GM10847 (cell line): ENCODE data around the gene JAM2.

Source experiments
- POLR2A ChIP-seq: IDR thresholded peaks from 2 replicates; pipeline ENCODE4 v1.6.1; 2011; ENCODE audit not compliant: insufficient read length; ENCODE audit errors: extremely low read depth

The JAM2 gene

DNA sequence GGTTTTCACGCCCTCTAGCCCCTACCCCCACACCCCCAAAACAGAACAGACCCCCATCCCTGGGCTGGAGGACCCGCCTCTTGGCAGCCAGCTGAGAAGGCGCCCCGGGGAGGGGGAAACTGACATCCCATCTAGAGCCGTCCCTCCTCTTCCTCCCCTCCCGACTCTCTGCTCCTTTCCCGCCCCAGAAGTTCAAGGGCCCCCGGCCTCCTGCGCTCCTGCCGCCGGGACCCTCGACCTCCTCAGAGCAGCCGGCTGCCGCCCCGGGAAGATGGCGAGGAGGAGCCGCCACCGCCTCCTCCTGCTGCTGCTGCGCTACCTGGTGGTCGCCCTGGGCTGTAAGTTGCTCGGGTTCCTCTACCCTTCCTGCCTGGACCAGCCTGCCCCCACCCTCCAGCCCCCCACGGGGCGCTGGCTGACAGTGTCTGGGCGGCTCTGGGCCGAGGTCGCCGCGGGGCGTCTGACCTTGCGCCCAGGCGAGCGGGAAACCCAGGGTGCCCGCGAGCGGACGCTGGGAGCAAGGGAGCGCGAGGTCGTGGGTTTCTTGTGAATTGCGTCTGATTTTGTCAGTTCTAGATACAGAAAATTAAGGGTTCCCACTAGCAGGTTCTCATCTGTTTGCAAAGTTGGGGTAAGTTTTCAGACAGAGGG is 618 bp downstream of the JAM2 start:
- no peak for TF ChIP-seq POLR2A

DNA sequence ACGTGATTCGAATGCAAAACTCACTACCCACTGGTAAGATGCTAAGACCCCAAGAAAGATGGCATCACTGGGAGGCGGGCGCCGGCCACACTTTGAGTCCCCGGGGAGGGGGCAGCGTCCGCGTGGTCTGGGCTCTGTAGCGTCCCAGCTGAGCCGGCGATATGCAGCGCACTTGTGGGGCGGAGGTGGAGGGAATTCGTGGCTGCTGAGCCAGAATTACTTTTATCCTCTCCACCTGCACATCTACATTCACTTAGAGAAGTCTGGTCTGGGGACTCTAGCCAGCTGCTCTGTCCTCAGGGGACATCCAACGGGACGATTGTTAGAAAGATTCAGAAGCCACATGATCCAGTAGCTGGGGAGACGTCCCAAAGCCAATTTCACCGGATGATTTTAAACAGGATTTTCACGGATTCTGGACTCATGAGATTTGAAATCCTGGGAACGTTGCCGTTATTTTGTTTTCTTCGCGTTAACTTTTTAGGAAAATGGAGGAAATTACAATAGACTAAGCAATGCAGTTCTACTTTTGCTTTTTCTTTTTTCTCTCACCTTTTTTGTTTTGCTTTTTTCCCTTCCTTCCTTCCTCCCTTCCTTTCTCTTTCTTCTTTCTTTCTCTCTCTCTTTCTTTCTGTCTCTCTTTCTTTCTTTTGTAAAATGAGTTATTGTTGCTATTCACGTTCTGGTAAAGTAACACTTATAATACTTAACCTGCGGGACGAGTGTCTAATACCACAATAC is 1.3 kb downstream of the JAM2 start:
- TF ChIP-seq POLR2A: no peak

DNA sequence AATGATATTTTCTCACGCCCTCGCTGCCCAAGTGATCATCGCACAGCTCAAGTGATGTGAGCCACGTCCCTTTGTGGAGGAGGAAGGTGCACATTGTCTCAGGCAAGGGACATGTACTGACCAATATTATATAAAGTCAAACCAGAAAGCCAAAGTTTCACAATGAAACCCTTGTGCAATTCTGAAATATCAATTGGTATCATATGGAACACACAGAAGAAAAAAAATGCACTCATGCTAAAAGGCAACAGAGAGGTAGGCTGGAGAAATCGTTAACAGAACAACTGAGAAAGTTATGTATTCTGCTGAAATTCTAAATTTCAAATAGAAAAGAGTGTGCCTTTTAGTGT is 1.9 kb downstream of the JAM2 start:
- no peak for TF ChIP-seq POLR2A

DNA sequence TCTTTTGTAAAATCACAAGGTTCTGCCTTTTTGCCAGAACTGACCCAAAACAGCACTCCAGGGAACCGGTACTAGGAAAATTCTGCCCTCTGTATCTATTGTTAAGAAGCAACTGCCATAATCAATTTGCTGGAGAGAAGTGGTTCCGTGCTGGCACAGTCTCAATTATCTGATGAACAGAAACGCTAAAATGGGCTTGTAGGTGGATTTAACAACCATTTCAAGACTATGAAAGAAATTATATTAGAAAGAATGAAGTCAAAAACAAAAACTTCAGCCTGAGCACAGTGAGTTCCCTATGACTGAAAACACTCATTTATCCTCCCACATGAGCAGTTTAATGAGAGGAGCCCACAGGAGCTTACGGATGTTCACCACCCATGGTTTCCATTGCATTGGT is 4.4 kb downstream of the JAM2 start:
- no peak for TF ChIP-seq POLR2A

DNA sequence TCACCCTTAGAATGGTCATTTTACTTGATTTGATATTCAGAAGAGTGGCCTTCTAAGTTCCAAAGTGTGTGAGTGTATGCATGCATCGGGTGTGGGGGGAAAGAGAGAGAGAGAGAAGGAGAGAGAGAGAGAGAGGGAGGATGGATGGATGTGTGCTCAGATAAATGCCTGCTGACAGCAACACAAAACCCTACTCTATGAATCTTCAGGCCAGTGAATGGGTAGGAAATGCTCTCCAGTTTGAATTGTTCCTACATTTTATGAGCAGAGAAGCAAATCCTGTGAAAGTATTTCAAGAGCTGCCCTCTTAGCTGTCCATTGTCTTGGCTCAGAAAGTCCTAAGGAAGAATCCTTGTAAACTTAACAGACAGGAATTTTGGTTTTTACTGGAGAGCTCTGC is 7.4 kb downstream of the JAM2 start:
- TF ChIP-seq POLR2A: no peak

DNA sequence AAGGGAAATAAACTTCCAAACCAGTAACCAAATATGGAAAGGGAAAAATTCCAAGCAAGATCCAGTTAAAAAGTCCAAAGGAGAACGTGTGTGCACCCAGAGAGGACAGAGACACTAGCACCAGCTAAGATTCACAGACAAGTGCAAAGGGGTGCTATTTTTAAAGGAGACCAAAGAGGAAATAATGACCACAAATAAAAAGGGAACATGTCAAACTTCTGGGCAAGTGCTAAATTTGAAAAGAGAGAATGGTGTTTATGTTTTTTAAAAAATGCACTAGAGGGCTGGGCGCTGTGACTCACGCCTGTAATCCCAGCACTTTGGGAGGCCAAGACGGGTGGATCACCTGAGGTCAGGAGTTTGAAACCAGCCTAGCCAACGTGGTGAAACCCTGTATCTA is 8.6 kb downstream of the JAM2 start:
- TF ChIP-seq POLR2A: no peak

DNA sequence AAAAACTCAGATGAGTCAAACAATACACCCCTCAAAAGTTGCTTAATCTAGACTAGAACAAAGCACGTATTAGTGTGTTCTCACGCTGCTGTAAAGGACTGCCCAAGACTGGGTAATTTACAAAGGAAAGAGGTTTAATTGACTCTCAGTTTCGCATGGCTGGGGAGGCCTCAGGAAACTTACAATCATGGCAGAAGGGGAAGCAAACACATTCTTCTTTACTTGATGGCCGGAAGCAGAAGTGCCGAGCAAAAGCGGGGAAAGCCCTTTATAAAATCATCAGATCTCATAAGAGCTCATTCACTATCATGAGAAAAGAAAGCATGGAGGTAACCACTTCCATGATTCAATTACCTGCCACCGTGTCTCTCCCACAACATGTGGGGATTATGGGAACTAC is 10.1 kb downstream of the JAM2 start:
- TF ChIP-seq POLR2A: no peak

DNA sequence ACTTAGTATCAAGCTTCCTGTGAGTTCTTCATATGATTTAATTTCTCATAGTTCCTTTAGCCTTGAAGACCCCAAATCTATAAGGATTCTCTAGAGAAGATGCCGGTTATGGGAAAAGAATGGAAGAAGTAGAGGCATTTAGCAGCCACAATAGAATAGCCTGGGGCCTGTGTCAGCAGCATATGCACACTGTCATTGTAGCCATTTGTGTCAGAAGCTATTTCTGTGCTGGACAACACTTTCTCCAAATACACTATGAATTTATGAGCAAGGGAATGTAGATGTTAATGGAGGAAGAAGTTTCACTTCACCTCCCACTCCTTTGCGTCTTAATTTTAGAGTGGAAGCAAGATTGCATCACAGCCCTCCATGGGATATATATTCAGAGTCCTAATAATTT is 17.4 kb downstream of the JAM2 start:
- TF ChIP-seq POLR2A: no peak

DNA sequence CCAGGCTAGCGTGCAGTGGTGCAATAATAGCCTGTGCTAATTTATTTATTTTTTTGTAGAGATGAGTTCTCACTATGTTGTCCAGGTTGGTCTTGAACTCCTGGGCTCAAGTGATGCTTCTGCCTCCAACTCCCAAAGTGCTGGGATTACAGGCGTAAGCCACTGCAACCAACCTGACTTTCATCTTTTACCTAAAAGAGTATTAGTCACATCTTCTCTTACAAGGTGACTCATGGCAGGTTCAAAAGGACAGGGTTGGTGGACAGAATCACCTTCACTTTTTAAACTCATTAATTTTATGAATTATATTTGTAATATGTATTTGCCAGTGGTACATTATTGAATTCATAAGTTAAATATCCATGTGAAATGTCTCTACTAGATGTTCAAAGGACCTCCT is 18.1 kb downstream of the JAM2 start:
- no peak for TF ChIP-seq POLR2A

DNA sequence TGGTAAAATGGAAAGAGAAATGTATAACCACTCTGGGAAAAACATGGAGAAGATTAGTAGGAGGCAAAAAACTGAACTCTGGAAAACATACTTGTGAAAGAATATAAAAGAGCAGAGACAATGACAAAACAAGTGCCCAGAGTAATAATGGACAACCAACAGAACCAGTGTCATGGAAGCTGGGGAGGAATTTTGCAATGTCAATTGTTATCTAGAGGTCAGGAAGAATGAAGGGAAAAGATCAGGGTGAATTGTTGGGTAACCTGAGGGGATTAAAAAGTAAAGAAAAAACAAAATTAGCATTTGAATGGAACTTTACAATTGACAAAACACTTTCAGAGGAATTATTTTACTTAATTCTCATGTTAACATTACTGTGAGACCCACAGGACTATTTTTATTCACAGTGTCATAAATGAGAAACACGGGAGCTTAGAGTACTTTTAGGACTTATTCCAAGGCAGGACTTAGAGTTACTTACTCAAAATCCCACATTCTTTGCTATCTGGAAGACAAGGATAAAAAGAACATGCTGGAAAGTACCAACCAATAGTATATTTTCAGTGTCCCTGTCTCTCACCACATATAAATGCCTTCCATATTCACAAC is 19.5 kb downstream of the JAM2 start:
- no peak for TF ChIP-seq POLR2A

DNA sequence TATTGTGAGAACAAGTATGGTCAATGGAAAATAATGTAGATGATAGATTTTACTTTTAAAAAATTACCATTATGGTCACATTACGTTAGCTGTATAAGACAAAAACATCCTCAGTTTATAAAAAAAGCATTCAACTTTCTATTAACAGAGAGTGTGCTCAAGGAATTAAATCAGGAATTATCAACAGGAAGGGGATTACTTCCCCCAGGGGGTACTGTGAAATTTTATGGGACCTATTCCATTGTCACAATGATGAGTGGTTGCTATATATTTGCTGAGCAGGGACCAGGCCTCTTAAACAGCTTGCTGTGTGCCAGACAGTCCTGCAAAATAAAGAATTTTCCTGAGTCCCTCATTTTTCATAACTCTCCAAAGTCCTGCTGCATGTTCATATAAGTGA is 21.2 kb downstream of the JAM2 start:
- TF ChIP-seq POLR2A: no peak

DNA sequence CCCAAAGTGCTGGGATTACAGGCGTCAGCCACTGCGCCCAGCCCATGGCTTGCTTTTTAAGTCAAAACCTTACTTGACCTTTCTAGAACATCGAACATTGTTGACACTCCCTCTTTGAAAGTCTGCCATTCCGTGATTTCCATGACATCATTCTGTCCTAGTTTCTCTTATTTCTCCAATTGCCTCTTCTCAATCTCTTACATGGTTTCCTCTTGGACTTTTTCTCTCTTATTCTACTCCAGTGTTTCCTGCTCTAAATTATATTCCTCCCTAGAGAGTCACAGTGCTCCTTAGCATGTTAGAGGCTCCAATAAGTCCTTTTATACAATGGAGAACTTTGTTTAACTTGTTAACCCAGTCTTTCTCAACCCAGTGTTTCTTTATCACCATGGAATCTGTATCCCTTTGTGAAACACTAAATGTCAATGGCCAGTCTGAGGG is 25.5 kb downstream of the JAM2 start:
- TF ChIP-seq POLR2A: no peak

DNA sequence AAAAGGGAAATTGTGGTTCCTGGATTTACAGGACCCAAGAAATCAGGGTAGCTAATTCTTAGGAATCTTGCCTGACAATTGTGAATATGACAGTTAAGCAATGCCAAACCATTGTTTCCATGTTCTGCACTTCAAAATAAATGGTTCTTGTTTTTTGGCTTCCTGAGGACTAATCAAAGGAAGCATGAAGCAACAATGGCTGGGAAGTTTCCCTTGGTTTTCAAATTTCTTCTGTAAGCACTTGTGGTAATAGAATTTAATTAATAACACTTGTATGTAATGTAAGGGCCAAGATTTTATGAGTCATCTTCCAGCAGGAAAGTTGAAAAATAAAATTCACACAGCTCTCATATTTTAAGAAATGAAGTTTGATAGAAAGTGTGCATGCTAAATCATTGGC is 31.7 kb downstream of the JAM2 start:
- TF ChIP-seq POLR2A: no peak

DNA sequence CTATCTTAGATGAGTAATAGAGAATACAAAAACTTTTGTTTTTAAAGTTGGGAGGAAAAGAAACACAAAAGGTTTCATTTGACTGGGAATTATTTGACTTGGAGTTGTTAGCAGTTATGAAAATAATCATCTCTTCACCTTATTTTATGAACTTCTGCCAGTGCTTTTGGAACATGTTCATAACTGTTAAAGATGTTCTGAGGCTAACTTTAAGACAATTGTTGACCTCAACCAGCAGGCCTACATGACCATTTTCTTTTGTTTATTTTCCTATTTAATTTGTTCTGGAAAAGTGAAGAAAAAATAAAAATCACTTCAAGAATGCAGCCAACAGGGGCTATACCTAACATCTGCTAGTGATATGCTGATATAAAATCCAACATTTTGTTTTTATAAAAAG is 37.4 kb downstream of the JAM2 start:
- no peak for TF ChIP-seq POLR2A

DNA sequence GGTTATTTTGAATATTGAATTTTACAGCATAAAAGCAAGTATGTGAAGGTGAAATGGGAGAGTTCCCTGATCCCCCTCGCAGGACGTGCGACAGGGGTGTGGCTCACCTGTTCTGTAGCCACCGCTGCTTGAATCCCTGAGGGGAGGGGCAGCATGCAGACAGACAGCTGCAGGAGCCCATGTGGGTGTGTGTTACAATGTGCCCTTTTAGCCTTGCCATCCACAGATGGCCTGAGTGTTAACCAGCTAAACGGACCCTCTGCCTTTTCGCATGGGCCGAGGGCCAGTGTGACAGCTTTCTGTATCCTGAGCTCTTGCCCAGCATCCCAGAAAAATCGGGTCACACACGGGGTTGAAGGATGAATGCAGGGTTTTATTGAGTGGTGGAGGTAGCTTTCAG is 43.3 kb downstream of the JAM2 start:
- no peak for TF ChIP-seq POLR2A

DNA sequence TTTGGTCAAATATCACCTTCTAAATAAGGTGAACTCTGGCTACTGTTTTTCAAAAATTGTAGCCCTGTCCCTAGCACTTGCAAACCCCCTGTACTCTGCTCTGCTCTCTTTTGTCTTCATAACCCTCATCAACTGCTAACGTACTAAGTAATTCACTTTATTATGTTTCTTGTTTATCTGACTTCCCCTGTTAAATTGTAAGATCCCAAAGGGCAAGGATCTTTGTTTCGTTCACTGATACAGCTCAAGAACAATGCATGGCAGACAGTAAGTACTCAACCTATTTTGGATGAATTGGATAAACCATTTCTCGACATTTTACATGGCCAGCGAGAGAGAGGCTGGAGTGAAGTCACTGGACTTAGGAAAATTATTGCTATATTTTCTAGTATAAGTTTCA is 48.7 kb downstream of the JAM2 start:
- TF ChIP-seq POLR2A: no peak
